Dendritic cell treated with granulocyte-macrophage colony-stimulating factor and Interleukin-4, amounts not matched to agents 40 ng/mL and 50 ng/mL, for 4 days (primary cell): Measurements from ENCODE around the gene FBXL22.

Experiments used
- H3K27ac Mint-ChIP-seq: one replicate; pipeline ENCODE4 v1.8.0; 2022; ENCODE audit warnings: mild to moderate bottlenecking, mixed read lengths
- H3K27me3 Mint-ChIP-seq: one replicate; pipeline ENCODE4 v1.8.0; 2022; ENCODE audit warnings: mild to moderate bottlenecking, mixed read lengths
- H3K36me3 Mint-ChIP-seq: one replicate; pipeline ENCODE4 v1.8.0; 2022; ENCODE audit warnings: low read depth, mixed read lengths
- H3K4me1 Mint-ChIP-seq: one replicate; pipeline ENCODE4 v1.8.0; 2022; ENCODE audit warnings: low read depth, mixed read lengths
- H3K4me3 Mint-ChIP-seq: one replicate; pipeline ENCODE4 v1.8.0; 2022; ENCODE audit warnings: mild to moderate bottlenecking, moderate library complexity, mixed read lengths
- H3K9me3 Mint-ChIP-seq: one replicate; pipeline ENCODE4 v1.8.0; 2022; ENCODE audit warnings: mixed read lengths
- intact Hi-C: fragments of 100-400 bp; cut with micrococcal nuclease; formaldehyde crosslinking; loops from one replicate; pipeline ENCODE4 v1.15.0; 2022

The FBXL22 gene

GRCh38 chr15:63575312-63575711 lies 21.9 kb upstream of the FBXL22 start:
- intact Hi-C loops = no loop called here

GRCh38 chr15:63576441-63576840 lies 20.7 kb upstream of the FBXL22 start:
- Mint-ChIP-seq H3K27ac (peak overlapping the region; percentile 10), H3K4me1 (no peaks in the 10 kb centered on the region), H3K4me3 (no peak overlapping the region), H3K9me3 (no peaks in the 10 kb centered on the region), H3K27me3 (no peaks in the 10 kb centered on the region), H3K36me3 (peaks cover 79% of the 10 kb centered on the region)
- intact Hi-C loops = no loop called here

More at GRCh38 chr15:63575312-63575711, 21.9 kb upstream of the FBXL22 start:
- Mint-ChIP-seq H3K4me3 (no peak overlapping the region), H3K27me3 (no peaks in the 10 kb centered on the region), H3K27ac (no peak overlapping the region), H3K9me3 (no peaks in the 10 kb centered on the region), H3K36me3 (peaks cover 81% of the 10 kb centered on the region), H3K4me1 (no peaks in the 10 kb centered on the region)

- intact Hi-C loops = no loop called here
- Mint-ChIP-seq H3K4me1 (no peaks in the 10 kb centered on the region), H3K4me3 (no peak overlapping the region), H3K9me3 (no peaks in the 10 kb centered on the region), H3K27me3 (no peaks in the 10 kb centered on the region), H3K27ac (no peak overlapping the region), H3K36me3 (peaks cover 89% of the 10 kb centered on the region)
These were observed 15.0 kb upstream of the FBXL22 start for GRCh38 chr15:63582179-63582578.

- H3K9me3 Mint-ChIP-seq = no peaks in the 10 kb centered on the region
- H3K27ac Mint-ChIP-seq = no peak overlapping the region
- intact Hi-C loops = no loop called here
These were observed 14.3 kb upstream of the FBXL22 start for GRCh38 chr15:63582718-63583426.

GRCh38 chr15:63586790-63587189 lies 10.4 kb upstream of the FBXL22 start:
- H3K9me3 Mint-ChIP-seq = no peaks in the 10 kb centered on the region
- no peaks in the 10 kb centered on the region for H3K27me3 Mint-ChIP-seq
- peaks cover 93% of the 10 kb centered on the region for H3K36me3 Mint-ChIP-seq
- no peaks in the 10 kb centered on the region for H3K4me1 Mint-ChIP-seq
- H3K27ac Mint-ChIP-seq = no peak overlapping the region
- intact Hi-C loops = loop anchor here (5.0 kb wide), 1 partner anchor 299 kb away; no protein-coding TSS in a partner anchor
- H3K4me3 Mint-ChIP-seq = no peak overlapping the region

More at GRCh38 chr15:63582718-63583426, 14.3 kb upstream of the FBXL22 start:
- no peak overlapping the region for H3K4me3 Mint-ChIP-seq
- H3K4me1 Mint-ChIP-seq = no peaks in the 10 kb centered on the region
- peaks cover 84% of the 10 kb centered on the region for H3K36me3 Mint-ChIP-seq
- no peaks in the 10 kb centered on the region for H3K27me3 Mint-ChIP-seq

GRCh38 chr15:63587527-63587926 lies 9.7 kb upstream of the FBXL22 start:
- intact Hi-C loops = loop anchor here (5.0 kb wide), 1 partner anchor 300 kb away; no protein-coding TSS in a partner anchor
- no peaks in the 10 kb centered on the region for H3K27me3 Mint-ChIP-seq
- H3K27ac Mint-ChIP-seq = no peak overlapping the region
- no peaks in the 10 kb centered on the region for H3K9me3 Mint-ChIP-seq
- peaks cover 93% of the 10 kb centered on the region for H3K36me3 Mint-ChIP-seq
- H3K4me1 Mint-ChIP-seq = no peaks in the 10 kb centered on the region
- H3K4me3 Mint-ChIP-seq = no peak overlapping the region

GRCh38 chr15:63588826-63589225 lies 8.4 kb upstream of the FBXL22 start:
- H3K4me3 Mint-ChIP-seq = no peak overlapping the region
- H3K27ac Mint-ChIP-seq = no peak overlapping the region
- peaks cover 93% of the 10 kb centered on the region for H3K36me3 Mint-ChIP-seq
- peaks cover 7% of the 10 kb centered on the region for H3K4me1 Mint-ChIP-seq
- no peaks in the 10 kb centered on the region for H3K27me3 Mint-ChIP-seq
- intact Hi-C loops = loop anchor here (5.0 kb wide), 1 partner anchor 302 kb away; no protein-coding TSS in a partner anchor
- H3K9me3 Mint-ChIP-seq = no peaks in the 10 kb centered on the region

GRCh38 chr15:63593705-63594671 lies 3.2 kb upstream of the FBXL22 start:
- no peak overlapping the region for H3K4me3 Mint-ChIP-seq
- intact Hi-C loops = no loop called here
- peak overlapping the region; percentile 73 for H3K27ac Mint-ChIP-seq
- H3K27me3 Mint-ChIP-seq = no peaks in the 10 kb centered on the region
- H3K36me3 Mint-ChIP-seq = peaks cover 63% of the 10 kb centered on the region
- H3K4me1 Mint-ChIP-seq = peaks cover 51% of the 10 kb centered on the region
- no peaks in the 10 kb centered on the region for H3K9me3 Mint-ChIP-seq

- H3K4me3 Mint-ChIP-seq = no peak overlapping the region
- peak overlapping the region; percentile 73 for H3K27ac Mint-ChIP-seq
- H3K4me1 Mint-ChIP-seq = peaks cover 62% of the 10 kb centered on the region
- H3K27me3 Mint-ChIP-seq = no peaks in the 10 kb centered on the region
- peaks cover 52% of the 10 kb centered on the region for H3K36me3 Mint-ChIP-seq
- H3K9me3 Mint-ChIP-seq = no peaks in the 10 kb centered on the region
- intact Hi-C loops = no loop called here
These were observed 2.1 kb upstream of the FBXL22 start for GRCh38 chr15:63595065-63595464.

- peak overlapping the region; percentile 73 for H3K27ac Mint-ChIP-seq
- H3K9me3 Mint-ChIP-seq = no peaks in the 10 kb centered on the region
- intact Hi-C loops = no loop called here
- no peak overlapping the region for H3K4me3 Mint-ChIP-seq
- H3K36me3 Mint-ChIP-seq = peaks cover 47% of the 10 kb centered on the region
- peaks cover 68% of the 10 kb centered on the region for H3K4me1 Mint-ChIP-seq
- H3K27me3 Mint-ChIP-seq = no peaks in the 10 kb centered on the region
These were observed 1.5 kb upstream of the FBXL22 start for GRCh38 chr15:63595688-63596087.

GRCh38 chr15:63596676-63597037 lies 530 bp upstream of the FBXL22 start:
- intact Hi-C loops = no loop called here
- Mint-ChIP-seq H3K36me3 (peaks cover 45% of the 10 kb centered on the region), H3K27me3 (no peaks in the 10 kb centered on the region), H3K4me3 (no peak overlapping the region), H3K27ac (peak overlapping the region; percentile 73), H3K9me3 (no peaks in the 10 kb centered on the region), H3K4me1 (peaks cover 70% of the 10 kb centered on the region)

GRCh38 chr15:63597821-63598220 lies 634 bp downstream of the FBXL22 start:
- no peaks in the 10 kb centered on the region for H3K9me3 Mint-ChIP-seq
- no peak overlapping the region for H3K27ac Mint-ChIP-seq
- no peak overlapping the region for H3K4me3 Mint-ChIP-seq
- intact Hi-C loops = no loop called here
- peaks cover 81% of the 10 kb centered on the region for H3K4me1 Mint-ChIP-seq
- peaks cover 34% of the 10 kb centered on the region for H3K36me3 Mint-ChIP-seq
- no peaks in the 10 kb centered on the region for H3K27me3 Mint-ChIP-seq

- intact Hi-C loops = no loop called here
- Mint-ChIP-seq H3K4me1 (peaks cover 84% of the 10 kb centered on the region), H3K27ac (peak overlapping the region; percentile 92), H3K9me3 (no peaks in the 10 kb centered on the region), H3K4me3 (peak overlapping the region; percentile 83), H3K36me3 (peaks cover 24% of the 10 kb centered on the region), H3K27me3 (no peaks in the 10 kb centered on the region)
These were observed 1.6 kb downstream of the FBXL22 start for GRCh38 chr15:63598473-63599400.
